Measurements from ENCODE around the gene TMEM63B. TPM values are rescaled to one million over a fixed set of nuclear protein-coding genes. Genes with fewer than 3 reads are reported as not detected.

Gene TMEM63B
- 59.3 and 61.8 TPM in 2 replicates for total RNA-seq

- Histone ChIP-seq H3K36me3 (ENCODE audit: control insufficient read depth, insufficient read depth, low read length) (no peaks in the 10 kb centered on the region), H3K4me3 (ENCODE audit: low read depth, low read length) (peak within 1 kb of the TSS; percentile 89), H3K27me3 (ENCODE audit: control insufficient read depth, insufficient read depth, low read length) (no peaks in the 10 kb centered on the region)
- no peak for DNase-seq (ENCODE audit: low read depth)
- no peak for TF ChIP-seq CTCF (IDR thresholded peaks at IDR 0.05; ENCODE audit: insufficient read depth, low read length, poor library complexity, severe bottlenecking)
Measured at GRCh38 chr6:44127186-44128019, at the start of gene TMEM63B, which contains the start of gene MRPL14. TMEM63B (plus strand) TSS chr6:44127554; CDS start chr6:44134585, 7,031 bp downstream. MRPL14 (minus strand) TSS chr6:44127452; CDS start chr6:44116611, 10,841 bp downstream.

GRCh38 chr6:44078219-44078826 is 49.0 kb upstream of the TMEM63B start:
- no peak for DNase-seq (ENCODE audit: low read depth)
- Histone ChIP-seq H3K4me3 (ENCODE audit: low read depth, low read length) (no peak overlapping the region), H3K27me3 (ENCODE audit: control insufficient read depth, insufficient read depth, low read length) (no peaks in the 10 kb centered on the region), H3K36me3 (ENCODE audit: control insufficient read depth, insufficient read depth, low read length) (no peaks in the 10 kb centered on the region)
- TF ChIP-seq CTCF (IDR thresholded peaks at IDR 0.05; ENCODE audit: insufficient read depth, low read length, poor library complexity, severe bottlenecking) = no peak

- DNase-seq (ENCODE audit: low read depth) = no peak
- Histone ChIP-seq H3K36me3 (ENCODE audit: control insufficient read depth, insufficient read depth, low read length) (no peaks in the 10 kb centered on the region), H3K27me3 (ENCODE audit: control insufficient read depth, insufficient read depth, low read length) (no peaks in the 10 kb centered on the region), H3K4me3 (ENCODE audit: low read depth, low read length) (no peak overlapping the region)
- TF ChIP-seq CTCF (IDR thresholded peaks at IDR 0.05; ENCODE audit: insufficient read depth, low read length, poor library complexity, severe bottlenecking) = peak; percentile 81
Measured at GRCh38 chr6:44078827-44079671, 48.3 kb upstream of the TMEM63B start.

GRCh38 chr6:44079672-44080071 is 47.7 kb upstream of the TMEM63B start:
- no peak overlapping the region for H3K4me3 ChIP-seq (ENCODE audit: low read depth, low read length)
- no peaks in the 10 kb centered on the region for H3K27me3 ChIP-seq (ENCODE audit: control insufficient read depth, insufficient read depth, low read length)
- H3K36me3 ChIP-seq (ENCODE audit: control insufficient read depth, insufficient read depth, low read length) = no peaks in the 10 kb centered on the region
- no peak for TF ChIP-seq CTCF (IDR thresholded peaks at IDR 0.05; ENCODE audit: insufficient read depth, low read length, poor library complexity, severe bottlenecking)
- no peak for DNase-seq (ENCODE audit: low read depth)

- Histone ChIP-seq H3K36me3 (ENCODE audit: control insufficient read depth, insufficient read depth, low read length) (no peaks in the 10 kb centered on the region), H3K27me3 (ENCODE audit: control insufficient read depth, insufficient read depth, low read length) (no peaks in the 10 kb centered on the region), H3K4me3 (ENCODE audit: low read depth, low read length) (no peak overlapping the region)
- TF ChIP-seq CTCF (IDR thresholded peaks at IDR 0.05; ENCODE audit: insufficient read depth, low read length, poor library complexity, severe bottlenecking) = no peak
- no peak for DNase-seq (ENCODE audit: low read depth)
Measured at GRCh38 chr6:44080561-44081521, 46.5 kb upstream of the TMEM63B start.

All from kidney epithelial cell (primary cell).